NCI-H1694 (cell line): ENCODE data around the gene MYO1C.
A peak's percentile ranks its signal among the peaks of the same experiment; 100 is the strongest.
"Not testable (repeated sequence)": the region's sequence is repeated elsewhere in the genome, so short reads cannot be mapped to it uniquely, and the experiment has no call there.

Experiments used
- DNase-seq: peaks from one replicate; lab custom pipeline; 2025; lab: John Stamatoyannopoulos, UW

Gene MYO1C

GRCh38 chr17:1423456-1424135 lies 68.9 kb downstream of the MYO1C start:
- DNase-seq, result no peak

- DNase-seq, result peak; percentile 24
These were observed 69.6 kb downstream of the MYO1C start for GRCh38 chr17:1422885-1423284.

GRCh38 chr17:1421470-1421869 lies 71.0 kb downstream of the MYO1C start:
- DNase-seq, result no peak

GRCh38 chr17:1420981-1421380 lies 71.5 kb downstream of the MYO1C start:
- no peak for DNase-seq

- DNase-seq, result no peak
These were observed 72.3 kb downstream of the MYO1C start for GRCh38 chr17:1420163-1420562.

- not testable (repeated sequence) for DNase-seq
These were observed 74.0 kb downstream of the MYO1C start for GRCh38 chr17:1418476-1418875.

- no peak for DNase-seq
These were observed 76.1 kb downstream of the MYO1C start for GRCh38 chr17:1416414-1416813.

GRCh38 chr17:1414634-1415033 lies 77.9 kb downstream of the MYO1C start:
- DNase-seq, result no peak
